T-helper 1 cell treated with Interleukin-12 subunit alpha and Interleukin-12 subunit beta and Interleukin-4 antibody, amounts not matched to agents 30 ng/mL and 1 ng/mL, for 36 hours (primary cell): ENCODE measurements around the gene GPR160. TPM values are rescaled to one million over a fixed set of nuclear protein-coding genes. Genes with fewer than 3 reads are reported as not detected.
"Not testable (repeated sequence)": the region's sequence is repeated elsewhere in the genome, so short reads cannot be mapped to it uniquely, and the experiment has no call there.

Source experiments
- intact Hi-C: fragments of 100-400 bp; cut with micrococcal nuclease; formaldehyde crosslinking; loops from one replicate; pipeline ENCODE4 v1.15.1; 2024
- total RNA-seq: library from RNA; stranded (reverse); gene quantifications from 2 replicates; pipeline ENCODE4 v1.2.3, GENCODE V29; 2022

GPR160 gene
- total RNA-seq = 5.1 and 6.5 TPM in 2 replicates

- intact Hi-C loops = loop anchor here (1.0 to 5.0 kb wide), 11 partner anchors 17 to 775 kb away; partner anchors contain the start of genes LRRC34, LRRIQ4, PHC3 and PRKCI
Observed at GRCh38 chr3:170037463-170038433, at the start of gene GPR160. Gene GPR160, plus strand, starts transcription at chr3:170037995. Its CDS starts 45,978 bp downstream, at chr3:170083973.

DNA sequence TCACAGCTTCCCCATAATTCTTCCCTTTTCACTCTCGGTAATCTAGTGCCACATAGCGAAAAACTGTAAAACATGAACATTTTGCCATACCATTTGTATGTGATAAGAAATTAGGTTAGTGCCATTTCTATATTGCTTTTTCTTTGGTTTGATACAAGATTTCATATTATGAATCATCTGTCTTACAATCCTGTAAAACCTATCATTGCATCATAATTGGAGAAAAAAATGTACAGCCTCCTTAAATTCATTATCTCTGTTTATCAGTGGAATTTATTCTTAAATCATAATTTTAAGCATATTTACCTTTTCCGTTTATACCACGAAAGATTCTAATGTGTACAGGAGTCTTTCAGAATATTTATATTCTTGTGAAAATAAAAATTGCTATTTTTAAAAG is 47.4 kb upstream of the GPR160 start:
- intact Hi-C loops = no loop called here

- intact Hi-C loops = loop anchor here (2.0 kb wide), 1 partner anchor 53 kb away; no protein-coding TSS in a partner anchor
Observed at GRCh38 chr3:169992156-169992555, 45.6 kb upstream of the GPR160 start.

- intact Hi-C loops = loop anchor here (2.0 kb wide), 1 partner anchor 52 kb away; no protein-coding TSS in a partner anchor
Observed at GRCh38 chr3:169992781-169993180, 45.0 kb upstream of the GPR160 start.

GRCh38 chr3:169993761-169994160 is 44.0 kb upstream of the GPR160 start:
- intact Hi-C loops = loop anchor here (2.0 kb wide), 1 partner anchor 51 kb away; no protein-coding TSS in a partner anchor

- intact Hi-C loops = no loop called here
Observed at GRCh38 chr3:169996063-169996462, 41.7 kb upstream of the GPR160 start.

- intact Hi-C loops = loop anchor here (1.0 kb wide), 1 partner anchor 35 kb away; no protein-coding TSS in a partner anchor
Observed at GRCh38 chr3:169998668-169999131, 39.1 kb upstream of the GPR160 start.

- intact Hi-C loops = loop anchor here (1.0 kb wide), 1 partner anchor 34 kb away; no protein-coding TSS in a partner anchor
Observed at GRCh38 chr3:169999433-169999832, 38.4 kb upstream of the GPR160 start.

DNA sequence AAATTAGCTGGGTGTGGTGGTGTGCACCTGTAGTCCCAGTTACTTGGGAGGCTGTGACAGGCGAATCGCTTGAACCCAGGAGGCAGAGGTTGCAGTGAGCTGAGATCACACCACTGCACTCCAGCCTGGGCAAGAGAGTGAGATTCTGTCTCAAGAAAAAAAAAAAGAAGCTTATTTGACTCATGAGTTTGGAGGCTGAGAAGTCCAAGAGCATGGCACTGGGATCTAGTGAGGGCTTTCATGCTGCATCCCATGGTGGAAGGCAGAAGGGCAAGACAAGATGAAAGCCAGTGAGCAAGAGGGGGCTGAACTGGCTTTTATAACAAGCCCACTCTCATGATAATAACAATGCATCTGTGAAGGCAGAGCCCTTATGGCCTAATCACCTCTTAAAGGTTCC is 37.7 kb upstream of the GPR160 start:
- intact Hi-C loops = no loop called here

- intact Hi-C loops = no loop called here
Observed at GRCh38 chr3:170002231-170002630, 35.6 kb upstream of the GPR160 start.

DNA sequence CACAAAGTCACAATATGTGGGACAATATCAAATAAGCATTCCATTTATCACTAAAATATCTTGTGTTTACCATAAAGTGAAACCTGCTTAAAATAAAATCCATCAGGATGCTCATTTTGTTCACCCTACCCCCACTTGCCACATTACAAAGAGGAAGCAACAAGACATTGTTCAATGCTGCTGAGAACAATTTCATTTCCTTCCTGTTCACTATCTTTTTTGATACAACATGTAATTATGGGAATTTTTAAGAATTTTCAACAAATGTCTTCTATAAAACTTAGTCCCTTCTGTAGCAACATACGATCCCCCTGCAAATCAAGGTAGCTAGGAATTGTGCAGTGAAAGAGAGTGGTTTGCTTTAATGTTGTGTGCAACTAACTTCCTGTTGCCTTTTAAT is 34.9 kb upstream of the GPR160 start:
- intact Hi-C loops = no loop called here

DNA sequence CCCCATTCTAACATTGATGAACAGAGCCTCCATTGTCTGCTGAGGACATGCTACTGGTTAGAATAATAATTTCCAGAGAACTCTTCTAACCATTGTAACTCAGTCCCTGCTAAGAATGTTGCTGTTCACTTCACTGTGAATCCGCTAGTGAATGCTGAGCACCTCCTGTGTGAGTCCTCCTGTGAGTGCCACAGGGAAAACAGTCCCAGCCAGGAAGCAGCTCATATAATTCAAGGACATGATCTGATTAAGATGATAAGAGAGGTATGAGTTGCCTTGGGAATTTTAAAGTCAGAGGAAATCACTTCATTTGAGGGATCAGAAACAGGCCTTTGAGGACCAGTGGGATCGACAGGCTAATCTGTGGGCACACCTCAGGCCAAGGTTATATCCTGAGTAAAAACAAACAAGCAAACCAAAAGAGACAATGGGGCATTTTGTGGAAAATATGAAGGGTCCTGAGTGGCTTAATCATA is 33.9 kb upstream of the GPR160 start:
- intact Hi-C loops = no loop called here

DNA sequence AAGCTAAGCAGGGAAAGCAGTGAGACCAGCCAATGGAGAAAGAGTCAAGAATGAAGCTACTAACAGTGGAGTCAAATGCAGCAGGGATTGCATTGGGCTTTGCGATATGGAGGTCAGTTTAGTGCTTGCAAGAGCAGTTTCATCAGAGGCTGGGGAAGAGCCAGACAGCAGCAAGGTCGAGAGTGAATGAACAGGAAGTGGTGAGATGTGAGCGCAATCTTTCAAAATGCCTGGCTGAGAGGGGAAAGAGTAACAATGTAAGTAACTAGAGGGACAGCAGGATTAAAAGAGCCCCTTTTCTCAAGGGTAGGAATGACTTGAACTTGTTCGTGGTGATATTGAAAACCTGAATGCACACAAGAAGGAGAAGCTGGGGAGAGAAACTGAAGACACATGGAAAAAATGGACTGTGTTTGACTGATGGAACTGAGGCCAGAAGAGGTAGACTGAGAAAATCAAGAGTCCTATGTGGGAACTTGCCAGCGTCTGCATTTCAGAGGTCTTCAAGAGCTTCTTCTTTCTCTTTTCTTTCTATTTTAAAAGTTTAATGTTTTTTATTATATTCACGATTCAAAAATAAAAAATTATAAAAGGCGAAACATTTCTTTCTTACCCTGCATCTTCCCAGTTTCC is 30.6 kb upstream of the GPR160 start:
- intact Hi-C loops = loop anchor here (2.0 kb wide), 2 partner anchors 26 to 40 kb away; partner anchors contain the start of gene SEC62

DNA sequence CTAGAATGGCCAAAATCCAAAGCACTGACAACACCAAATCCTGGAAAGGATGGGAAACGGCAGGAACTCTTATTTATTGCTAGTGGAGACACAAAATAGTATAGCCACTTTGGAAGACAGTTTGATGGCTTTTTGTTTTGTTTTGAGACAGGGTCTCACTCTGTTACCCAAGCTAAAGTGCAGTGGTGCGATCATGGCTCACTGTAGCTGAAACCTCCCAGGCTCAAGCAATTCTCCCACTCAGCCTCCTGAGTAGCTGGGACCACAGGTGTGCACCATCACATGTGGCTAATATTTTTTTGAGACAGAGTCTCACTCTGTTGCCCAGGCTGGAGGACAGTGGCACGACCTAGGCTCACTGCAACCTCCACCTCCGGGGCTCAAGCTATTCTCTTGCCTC is 27.3 kb upstream of the GPR160 start:
- intact Hi-C loops = no loop called here

DNA sequence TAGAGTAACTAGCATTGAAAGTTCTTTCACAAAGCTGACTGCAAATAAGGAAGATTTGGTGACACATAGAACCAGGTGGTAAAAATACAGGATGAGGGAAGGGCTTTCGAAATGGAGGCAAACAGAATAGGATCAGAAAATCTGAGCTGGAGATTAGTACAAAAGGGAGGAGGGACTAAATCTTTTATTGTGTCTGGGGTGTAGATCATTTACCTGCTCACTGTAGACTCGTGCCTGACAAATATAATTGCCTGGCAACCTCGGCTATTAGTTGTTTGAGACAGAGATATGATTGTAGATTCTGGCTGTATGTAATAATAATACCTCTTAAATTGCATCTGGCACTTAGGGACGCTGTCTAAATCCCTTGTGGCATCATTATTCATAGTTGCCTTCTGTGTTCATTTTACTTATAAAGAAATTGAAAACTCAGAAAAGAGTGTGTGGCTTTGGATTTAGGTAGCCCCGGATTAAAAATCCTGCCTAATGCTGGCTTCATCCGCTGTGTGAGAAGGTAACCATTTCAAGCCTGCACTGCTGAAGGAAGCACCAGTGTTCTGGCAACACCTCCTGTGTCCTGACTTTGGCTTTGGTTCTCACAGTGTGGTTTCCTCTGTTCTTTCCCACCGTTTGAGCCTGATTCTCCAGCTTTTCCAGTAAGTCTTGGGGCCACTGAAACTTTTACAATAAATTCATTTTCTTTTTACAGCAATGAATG is 25.0 kb upstream of the GPR160 start:
- intact Hi-C loops = no loop called here

DNA sequence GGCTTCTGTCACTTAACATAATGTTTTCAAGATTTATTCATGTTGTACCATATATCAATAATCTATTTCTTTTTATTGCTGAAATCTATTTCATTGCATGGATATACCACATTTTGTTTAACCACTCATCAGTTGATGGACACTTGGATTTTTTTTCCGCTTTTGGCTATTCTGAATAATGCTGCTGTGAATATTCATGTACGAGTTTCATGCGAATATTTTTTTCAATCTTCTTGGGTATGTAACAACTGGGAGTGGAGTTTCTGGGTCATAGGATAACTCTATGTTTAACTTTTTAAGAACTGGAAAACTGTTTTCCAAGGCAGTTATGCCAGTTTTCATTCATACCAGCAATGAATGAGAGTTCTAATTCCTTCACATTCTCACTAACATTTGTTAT is 21.7 kb upstream of the GPR160 start:
- intact Hi-C loops = no loop called here

DNA sequence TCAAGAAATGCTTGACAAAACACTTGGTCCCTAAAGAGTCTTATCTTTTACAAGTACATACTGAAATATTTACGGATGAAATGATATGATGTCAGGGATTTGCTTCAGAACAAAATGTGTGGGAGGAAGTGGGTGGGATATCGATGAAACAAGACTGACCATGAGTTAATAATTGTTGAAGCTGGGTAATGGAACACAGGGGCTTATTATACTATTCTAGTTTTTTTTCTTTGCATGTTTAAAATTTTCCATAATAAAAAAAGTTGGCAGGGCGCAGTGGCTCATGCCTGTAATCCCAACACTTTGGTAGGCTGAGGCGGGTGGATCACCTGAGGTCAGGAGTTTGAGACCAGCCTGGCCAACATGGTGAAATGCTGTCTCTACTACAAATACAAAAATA is 18.5 kb upstream of the GPR160 start:
- intact Hi-C loops = not testable (repeated sequence)

DNA sequence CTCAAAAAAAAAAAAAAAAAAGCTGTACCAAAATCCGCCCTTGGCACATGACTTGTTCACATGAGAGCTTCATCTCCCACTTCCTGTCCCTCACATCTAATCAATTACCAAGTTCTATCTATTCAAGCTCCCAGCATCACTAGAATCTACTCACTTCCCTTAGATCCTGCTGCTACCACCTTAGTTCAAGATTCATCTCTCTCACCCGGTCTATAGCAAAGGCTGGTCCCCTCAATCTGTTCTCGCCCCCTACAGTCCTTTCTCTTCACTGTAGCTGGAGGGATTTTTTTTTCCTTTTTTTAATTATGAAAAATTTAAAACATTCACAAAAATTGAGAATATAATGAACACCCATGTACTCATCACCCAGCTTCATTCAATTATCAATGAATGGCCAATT is 16.7 kb upstream of the GPR160 start:
- intact Hi-C loops = no loop called here

- intact Hi-C loops = no loop called here
Observed at GRCh38 chr3:170022336-170022735, 15.5 kb upstream of the GPR160 start.

GRCh38 chr3:170023165-170023564 is 14.6 kb upstream of the GPR160 start:
- intact Hi-C loops = no loop called here

- intact Hi-C loops = no loop called here
Observed at GRCh38 chr3:170024581-170024980, 13.2 kb upstream of the GPR160 start.
